ENCODE data around the gene CNOT2. TPM values are rescaled to one million over a fixed set of nuclear protein-coding genes. Genes with fewer than 3 reads are reported as not detected.
A peak's percentile ranks its signal among the peaks of the same experiment; 100 is the strongest.

The CNOT2 gene
- polyA plus RNA-seq, 1 experiment: 56.9 TPM

DNA sequence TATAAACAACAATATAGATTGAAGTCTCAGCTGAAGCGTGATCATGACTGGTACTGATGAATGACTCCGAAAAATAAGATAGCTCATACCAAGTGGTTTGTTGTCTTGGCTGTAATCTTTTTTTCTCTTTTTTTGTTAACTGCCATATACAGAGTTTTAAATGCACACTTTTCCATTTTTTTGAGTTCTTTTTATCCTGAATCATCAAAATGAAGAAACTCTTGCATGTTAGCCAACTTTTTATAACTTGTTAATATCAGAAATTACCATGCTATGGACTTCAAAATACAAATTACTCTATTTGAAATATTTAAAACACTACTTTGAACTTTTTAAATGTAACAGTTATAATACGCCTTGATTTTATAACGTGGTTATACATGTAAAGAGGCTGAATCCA is 112.7 kb downstream of the CNOT2 start:
- TF ChIP-seq CTCF (IDR thresholded peaks at IDR 0.05; ENCODE audit: insufficient read depth, low read depth, low read length): no peak
- POLR2A ChIA-PET: no interaction called here
- no peak overlapping the region for H3K4me3 ChIP-seq (ENCODE audit: low read depth, low read length)
- peaks cover 1% of the 10 kb centered on the region; the same call in 1 of the 2 replicates for H3K36me3 ChIP-seq (ENCODE audit: control insufficient read depth, insufficient read depth, low read length)
- no peak for DNase-seq (ENCODE audit: low read depth)
- CTCF ChIA-PET: no interaction called here
- H3K27me3 ChIP-seq (ENCODE audit: control insufficient read depth, insufficient read depth, low read length): no peaks in the 10 kb centered on the region

DNA sequence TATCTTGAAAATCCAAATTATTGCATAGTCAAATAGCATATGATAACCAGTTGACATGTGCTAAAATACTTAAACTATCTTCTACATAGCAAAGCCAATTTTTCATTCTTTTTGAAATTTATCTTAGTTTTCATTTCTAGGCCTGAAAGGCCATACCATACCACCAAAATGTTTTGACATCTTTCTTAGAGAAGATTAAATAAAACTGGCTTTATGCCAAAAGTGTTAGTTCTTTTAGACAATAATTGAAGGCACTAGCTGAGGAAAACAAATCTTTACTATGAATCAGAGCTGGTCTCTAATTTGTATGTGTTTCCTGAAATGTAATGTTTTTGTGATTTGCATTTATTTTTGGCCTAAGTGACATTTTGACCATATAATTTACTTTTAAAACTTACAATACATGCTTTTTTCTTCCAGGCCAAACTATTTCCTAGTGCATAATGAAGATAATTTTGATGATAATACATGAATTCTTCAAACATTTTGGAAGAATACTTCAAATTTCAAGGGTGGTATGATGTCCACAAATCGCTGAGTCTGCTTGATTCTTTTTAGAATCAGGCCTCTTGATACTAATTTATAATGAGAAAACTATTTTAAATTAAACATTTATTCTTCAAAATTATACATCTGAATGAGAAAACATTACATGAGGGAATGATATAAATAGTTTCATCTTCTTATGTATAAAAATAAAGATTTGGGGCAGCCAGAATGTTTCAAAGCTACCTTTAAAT is 116.4 kb downstream of the CNOT2 start:
- Histone ChIP-seq H3K4me3 (ENCODE audit: low read depth, low read length) (no peak overlapping the region), H3K27me3 (ENCODE audit: control insufficient read depth, insufficient read depth, low read length) (no peaks in the 10 kb centered on the region), H3K36me3 (ENCODE audit: control insufficient read depth, insufficient read depth, low read length) (no peaks in the 10 kb centered on the region)
- ChIA-PET POLR2A (no interaction called here), CTCF (no interaction called here)
- DNase-seq (ENCODE audit: low read depth): no peak
- no peak for TF ChIP-seq CTCF (IDR thresholded peaks at IDR 0.05; ENCODE audit: insufficient read depth, low read depth, low read length)

DNA sequence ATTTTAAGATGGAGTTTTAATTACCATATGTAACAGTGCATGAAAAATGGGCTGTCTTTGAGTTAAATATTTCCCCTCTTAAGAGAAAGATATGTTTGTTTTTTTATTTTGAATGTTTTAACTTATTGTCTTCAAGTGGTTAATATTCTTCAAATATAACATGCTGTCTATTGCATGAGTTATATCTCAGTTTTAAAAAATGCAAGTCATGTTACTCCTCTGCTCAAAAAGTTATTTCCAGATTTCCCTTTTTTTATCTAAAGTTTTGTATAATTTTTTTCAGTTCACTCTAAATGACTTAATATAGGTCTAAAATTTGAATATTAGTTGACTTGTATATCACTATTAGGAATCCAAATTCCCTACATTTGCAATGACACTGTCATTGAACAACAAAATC is 117.0 kb downstream of the CNOT2 start:
- no peak for TF ChIP-seq CTCF (IDR thresholded peaks at IDR 0.05; ENCODE audit: insufficient read depth, low read depth, low read length)
- CTCF ChIA-PET: no interaction called here
- DNase-seq (ENCODE audit: low read depth): no peak
- no peaks in the 10 kb centered on the region for H3K36me3 ChIP-seq (ENCODE audit: control insufficient read depth, insufficient read depth, low read length)
- POLR2A ChIA-PET: no interaction called here
- no peaks in the 10 kb centered on the region for H3K27me3 ChIP-seq (ENCODE audit: control insufficient read depth, insufficient read depth, low read length)
- H3K4me3 ChIP-seq (ENCODE audit: low read depth, low read length): no peak overlapping the region

GRCh38 chr12:70364695-70365397 is 121.6 kb downstream of the CNOT2 start:
- ChIA-PET CTCF (no interaction called here), POLR2A (no interaction called here)
- Histone ChIP-seq H3K36me3 (ENCODE audit: control insufficient read depth, insufficient read depth, low read length) (no peaks in the 10 kb centered on the region), H3K4me3 (ENCODE audit: low read depth, low read length) (peak overlapping the region; percentile 60; the same call in 1 of the 2 replicates), H3K27me3 (ENCODE audit: control insufficient read depth, insufficient read depth, low read length) (no peaks in the 10 kb centered on the region)
- TF ChIP-seq CTCF (IDR thresholded peaks at IDR 0.05; ENCODE audit: insufficient read depth, low read depth, low read length): no peak
- DNase-seq (ENCODE audit: low read depth): no peak

- ChIA-PET POLR2A (no interaction called here), CTCF (no interaction called here)
- Histone ChIP-seq H3K36me3 (ENCODE audit: control insufficient read depth, insufficient read depth, low read length) (no peaks in the 10 kb centered on the region), H3K27me3 (ENCODE audit: control insufficient read depth, insufficient read depth, low read length) (no peaks in the 10 kb centered on the region), H3K4me3 (ENCODE audit: low read depth, low read length) (peak overlapping the region; percentile 60)
- DNase-seq (ENCODE audit: low read depth): no peak
- TF ChIP-seq CTCF (IDR thresholded peaks at IDR 0.05; ENCODE audit: insufficient read depth, low read depth, low read length): no peak
Measured at GRCh38 chr12:70365398-70365647, 122.1 kb downstream of the CNOT2 start.

Measured in BJ (cell line).